CD4-positive, alpha-beta T cell treated with Interleukin-4 for 4 hours (primary cell): ENCODE data around the gene CACNB4.
"Not testable (repeated sequence)": the region's sequence is repeated elsewhere in the genome, so short reads cannot be mapped to it uniquely, and the experiment has no call there.

Experiments used
- DNase-seq: peaks from one replicate; pipeline ENCODE4 v3.0.0-alpha.2; 2020

Gene CACNB4

GRCh38 chr2:151808258-151809072 lies 290.4 kb downstream of the CACNB4 start:
- DNase-seq = peak; percentile 55

- no peak for DNase-seq
Measured at GRCh38 chr2:151805961-151806360, 292.9 kb downstream of the CACNB4 start.

GRCh38 chr2:151805343-151805742 lies 293.5 kb downstream of the CACNB4 start:
- no peak for DNase-seq

- no peak for DNase-seq
Measured at GRCh38 chr2:151803811-151804210, 295.0 kb downstream of the CACNB4 start.

GRCh38 chr2:151802315-151802714 lies 296.5 kb downstream of the CACNB4 start:
- DNase-seq = no peak

GRCh38 chr2:151799886-151800292 lies 299.0 kb downstream of the CACNB4 start:
- no peak for DNase-seq

GRCh38 chr2:151796774-151797173 lies 302.1 kb downstream of the CACNB4 start:
- no peak for DNase-seq

- DNase-seq = no peak
Measured at GRCh38 chr2:151795646-151796240, 303.1 kb downstream of the CACNB4 start.

- DNase-seq = not testable (repeated sequence)
Measured at GRCh38 chr2:151794422-151794821, 304.4 kb downstream of the CACNB4 start.

- DNase-seq = no peak
Measured at GRCh38 chr2:151793123-151793522, 305.7 kb downstream of the CACNB4 start.

- no peak for DNase-seq
Measured at GRCh38 chr2:151792589-151792988, 306.3 kb downstream of the CACNB4 start.

- DNase-seq = no peak
Measured at GRCh38 chr2:151791545-151791944, 307.3 kb downstream of the CACNB4 start.

GRCh38 chr2:151790689-151791088 lies 308.2 kb downstream of the CACNB4 start:
- no peak for DNase-seq

- DNase-seq = no peak
Measured at GRCh38 chr2:151789055-151789834, 309.6 kb downstream of the CACNB4 start.

GRCh38 chr2:151786483-151786882 lies 312.4 kb downstream of the CACNB4 start:
- no peak for DNase-seq

- no peak for DNase-seq
Measured at GRCh38 chr2:151786077-151786476, 312.8 kb downstream of the CACNB4 start.

- DNase-seq = no peak
Measured at GRCh38 chr2:151783133-151783520, 315.7 kb downstream of the CACNB4 start.
